Colonic mucosa (tissue), 4 donors: ENCODE results near the gene RAD51C. TPM values are rescaled to one million over a fixed set of nuclear protein-coding genes. Genes with fewer than 3 reads are reported as not detected.
A peak's percentile ranks its signal among the peaks of the same experiment; 100 is the strongest.

Experiments used
- DNase-seq: peaks from one replicate; pipeline ENCODE4 v3.0.0-alpha.2; 2020
- H3K27ac ChIP-seq: fragments of 200-600 bp; one replicate; pipeline ENCODE4 v1.8.0; 2021
- H3K27me3 ChIP-seq: fragments of 200-600 bp; one replicate; pipeline ENCODE4 v1.8.0; 2021
- H3K36me3 ChIP-seq: fragments of 200-600 bp; one replicate; pipeline ENCODE4 v1.8.0; 2021
- H3K4me1 ChIP-seq: fragments of 200-600 bp; one replicate; pipeline ENCODE4 v1.8.0; 2021; ENCODE audit warnings: mild to moderate bottlenecking
- H3K4me3 ChIP-seq: fragments of 200-600 bp; one replicate; pipeline ENCODE4 v1.8.0; 2021
- H3K9ac ChIP-seq, 2 donors: one replicate each; pipeline ENCODE4 v1.7.0; 2013; ENCODE audit warnings: control low read depth in 2 of 2, low read depth in 2 of 2, low read length in 2 of 2
- H3K9me3 ChIP-seq: fragments of 200-600 bp; one replicate; pipeline ENCODE4 v1.8.0; 2021
- CTCF ChIP-seq: fragments of 200-600 bp; IDR thresholded peaks from one replicate; pipeline ENCODE4 v1.8.0; 2022; ENCODE audit warnings: antibody characterized with exemption, mild to moderate bottlenecking
- intact Hi-C: fragments of 100-400 bp; cut with DNase I; formaldehyde crosslinking; loops from one replicate; pipeline ENCODE4 v1.14.1; 2022
- total RNA-seq, 2 donors: library from RNA; stranded (reverse); fragmentation: NEBNext Ultra II Directional in 1 of 2; extraction: Animal tissue kit (Norgen Biotek cat#: 25700) in 1 of 2; gene quantifications; one replicate each; pipeline ENCODE4 v1.2.1, GENCODE V29; 2021
- donor health status: healthy.
- donor health status: DM: no; HTN: no; CAD: no.
- donor health status: DM: no; HTN: no; CAD: no.

The RAD51C gene
- total RNA-seq, 2 donors from 2014 or later = 13.2 to 20.2 TPM

DNA sequence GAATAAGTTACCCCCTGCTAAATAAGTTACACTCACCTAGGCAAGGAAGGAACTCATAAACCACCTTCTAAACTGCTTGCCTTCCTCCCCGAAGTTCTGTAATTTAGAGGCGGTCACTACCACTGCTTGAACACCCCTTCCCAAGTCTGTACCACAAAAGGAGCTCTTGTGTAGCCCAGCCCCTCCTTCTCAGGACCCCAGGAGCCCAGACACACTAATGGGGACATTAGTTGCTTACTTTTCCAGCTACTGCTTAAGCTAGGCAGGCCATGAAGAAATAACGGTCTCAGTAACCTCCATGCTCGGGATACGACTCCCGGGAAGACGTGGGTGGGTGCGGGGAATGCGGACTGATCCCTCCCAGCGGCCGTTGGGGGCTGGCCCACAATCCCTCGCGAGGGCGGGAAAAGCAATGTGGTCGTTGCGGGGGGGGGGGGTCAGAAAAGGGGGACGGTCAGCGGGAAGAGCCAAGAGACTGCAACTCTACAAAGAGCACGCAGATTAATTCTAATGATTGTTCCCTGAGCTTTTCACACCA is 632 bp upstream of the RAD51C start, which contains the start of gene TEX14:
Gene TEX14 (minus strand): TSS at position 345 of the 538 bp plus-strand sequence. CDS start 40,044 bp downstream, outside the sequence.
- no peaks in the 10 kb centered on the region for H3K36me3 ChIP-seq
- TF ChIP-seq CTCF = no peak
- no peak for DNase-seq
- H3K4me3 ChIP-seq = peak within 1 kb of the TSS; percentile 63
- peak within 1 kb of the TSS; percentile 59 for H3K27ac ChIP-seq
- no peaks in the 10 kb centered on the region for H3K27me3 ChIP-seq
- H3K9me3 ChIP-seq = no peaks in the 10 kb centered on the region
- peaks cover 7% of the 10 kb centered on the region for H3K4me1 ChIP-seq
- H3K9ac ChIP-seq = peak within 1 kb of the TSS; percentile 69 to 74
- intact Hi-C loops = loop anchor here (10.0 kb wide), 1 partner anchor 167 kb away; no protein-coding TSS in a partner anchor

GRCh38 chr17:58693208-58693607 is 806 bp downstream of the RAD51C start:
- Histone ChIP-seq H3K4me3 (peak overlapping the region; percentile 63), H3K27ac (peak overlapping the region; percentile 59), H3K9me3 (no peaks in the 10 kb centered on the region), H3K27me3 (no peaks in the 10 kb centered on the region), H3K36me3 (no peaks in the 10 kb centered on the region), H3K9ac (peak overlapping the region in 1 of 2 donors; percentile 69), H3K4me1 (peaks cover 7% of the 10 kb centered on the region)
- no peak for DNase-seq
- no peak for TF ChIP-seq CTCF
- intact Hi-C loops = loop anchor here (10.0 kb wide), 1 partner anchor 168 kb away; no protein-coding TSS in a partner anchor

DNA sequence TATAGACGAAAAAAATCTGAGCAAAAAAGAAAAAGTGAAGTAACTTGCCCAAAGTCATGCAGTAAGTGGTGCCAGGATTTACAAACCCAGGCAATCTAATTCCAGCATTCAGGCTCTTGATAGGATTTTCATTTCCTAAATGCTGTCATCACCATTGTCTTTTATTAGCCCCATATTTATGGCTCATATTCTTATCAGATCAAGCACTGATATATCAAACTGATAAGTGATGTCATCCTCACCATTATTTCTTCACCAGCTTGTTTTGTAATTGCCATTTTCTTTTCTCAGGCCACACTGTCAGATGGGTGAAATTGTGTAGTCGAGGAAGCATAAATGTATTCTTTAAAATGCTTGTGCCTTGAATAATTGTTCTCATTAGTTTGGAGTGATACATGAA is 1.3 kb downstream of the RAD51C start:
- Histone ChIP-seq H3K4me1 (peaks cover 7% of the 10 kb centered on the region), H3K36me3 (no peaks in the 10 kb centered on the region), H3K9ac (peak overlapping the region in 1 of 2 donors; percentile 26), H3K9me3 (no peaks in the 10 kb centered on the region), H3K27me3 (no peaks in the 10 kb centered on the region), H3K27ac (no peak overlapping the region), H3K4me3 (no peak overlapping the region)
- no peak for DNase-seq
- no peak for TF ChIP-seq CTCF
- intact Hi-C loops = loop anchor here (10.0 kb wide), 1 partner anchor 169 kb away; no protein-coding TSS in a partner anchor

DNA sequence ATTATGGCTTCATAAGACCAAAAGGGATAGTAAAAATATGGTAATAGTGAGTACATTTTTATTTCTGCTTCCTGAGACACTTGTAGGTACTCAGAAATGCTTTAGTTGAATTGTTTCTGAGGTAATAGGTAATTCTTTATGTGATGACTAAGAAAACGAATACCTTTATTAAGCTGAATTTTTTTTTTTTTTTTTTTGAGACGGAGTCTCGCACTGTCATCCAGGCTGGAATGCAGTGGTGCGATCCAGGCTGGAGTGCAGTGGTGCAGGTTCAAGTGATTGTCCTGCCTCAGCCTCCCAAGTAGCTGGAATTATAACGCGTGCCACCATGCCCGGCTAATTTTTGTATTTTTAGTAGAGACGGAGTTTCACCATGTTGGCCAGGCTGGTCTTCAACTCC is 1.9 kb downstream of the RAD51C start:
- intact Hi-C loops = loop anchor here (10.0 kb wide), 1 partner anchor 170 kb away; no protein-coding TSS in a partner anchor
- TF ChIP-seq CTCF = no peak

GRCh38 chr17:58694826-58695225 is 2.4 kb downstream of the RAD51C start:
- Histone ChIP-seq H3K4me1 (peaks cover 7% of the 10 kb centered on the region), H3K9me3 (no peaks in the 10 kb centered on the region), H3K9ac (no peak overlapping the region), H3K36me3 (no peaks in the 10 kb centered on the region), H3K27me3 (no peaks in the 10 kb centered on the region), H3K4me3 (no peak overlapping the region), H3K27ac (no peak overlapping the region)
- intact Hi-C loops = loop anchor here (10.0 kb wide), 1 partner anchor 170 kb away; no protein-coding TSS in a partner anchor
- no peak for TF ChIP-seq CTCF
- DNase-seq = no peak

More for the DNA sequence above, 1.9 kb downstream of the RAD51C start:
- H3K4me3 ChIP-seq = no peak overlapping the region
- no peak overlapping the region for H3K27ac ChIP-seq
- no peaks in the 10 kb centered on the region for H3K27me3 ChIP-seq
- no peaks in the 10 kb centered on the region for H3K36me3 ChIP-seq
- H3K9me3 ChIP-seq = no peaks in the 10 kb centered on the region
- H3K4me1 ChIP-seq = peaks cover 7% of the 10 kb centered on the region
- DNase-seq = no peak
- H3K9ac ChIP-seq = no peak overlapping the region
